Measurements from ENCODE around the gene SAMD4A.

SAMD4A gene

GRCh38 chr14:54665946-54666345 lies 99.0 kb downstream of the SAMD4A start:
- Histone ChIP-seq H3K9me3 (ENCODE audit: control insufficient read depth, low read length) (no peaks in the 10 kb centered on the region), H3K36me3 (ENCODE audit: control insufficient read depth, insufficient read depth, low read length) (no peaks in the 10 kb centered on the region), H3K27ac (ENCODE audit: insufficient read depth, low read length, poor library complexity, severe bottlenecking) (no peak overlapping the region), H3K4me3 (ENCODE audit: insufficient read depth, low read depth, low read length, poor library complexity, severe bottlenecking) (no peak overlapping the region), H3K4me1 (ENCODE audit: control insufficient read depth, insufficient read depth, low read length, poor library complexity, severe bottlenecking) (no peaks in the 10 kb centered on the region), H3K27me3 (replicated peaks; ENCODE audit: control insufficient read depth, insufficient read depth, low read length, poor library complexity, severe bottlenecking) (no peaks in the 10 kb centered on the region)
- DNase-seq: no peak

GRCh38 chr14:54667026-54667744 lies 100.3 kb downstream of the SAMD4A start:
- H3K4me1 ChIP-seq (ENCODE audit: control insufficient read depth, insufficient read depth, low read length, poor library complexity, severe bottlenecking): no peaks in the 10 kb centered on the region
- no peak overlapping the region for H3K27ac ChIP-seq (ENCODE audit: insufficient read depth, low read length, poor library complexity, severe bottlenecking)

GRCh38 chr14:54667764-54668163 lies 100.8 kb downstream of the SAMD4A start:
- Histone ChIP-seq H3K4me3 (ENCODE audit: insufficient read depth, low read depth, low read length, poor library complexity, severe bottlenecking) (no peak overlapping the region), H3K9me3 (ENCODE audit: control insufficient read depth, low read length) (no peaks in the 10 kb centered on the region), H3K36me3 (ENCODE audit: control insufficient read depth, insufficient read depth, low read length) (no peaks in the 10 kb centered on the region), H3K27me3 (replicated peaks; ENCODE audit: control insufficient read depth, insufficient read depth, low read length, poor library complexity, severe bottlenecking) (no peaks in the 10 kb centered on the region), H3K4me1 (ENCODE audit: control insufficient read depth, insufficient read depth, low read length, poor library complexity, severe bottlenecking) (no peaks in the 10 kb centered on the region), H3K27ac (ENCODE audit: insufficient read depth, low read length, poor library complexity, severe bottlenecking) (no peak overlapping the region)
- no peak for DNase-seq

More at GRCh38 chr14:54667026-54667744, 100.3 kb downstream of the SAMD4A start:
- DNase-seq: no peak
- no peaks in the 10 kb centered on the region for H3K27me3 ChIP-seq (replicated peaks; ENCODE audit: control insufficient read depth, insufficient read depth, low read length, poor library complexity, severe bottlenecking)
- no peak overlapping the region for H3K4me3 ChIP-seq (ENCODE audit: insufficient read depth, low read depth, low read length, poor library complexity, severe bottlenecking)
- no peaks in the 10 kb centered on the region for H3K9me3 ChIP-seq (ENCODE audit: control insufficient read depth, low read length)
- no peaks in the 10 kb centered on the region for H3K36me3 ChIP-seq (ENCODE audit: control insufficient read depth, insufficient read depth, low read length)

- peak in 2 of 3 donors; percentile 4 for DNase-seq
- H3K4me3 ChIP-seq (ENCODE audit: insufficient read depth, low read depth, low read length, poor library complexity, severe bottlenecking): no peak overlapping the region
- no peaks in the 10 kb centered on the region for H3K27me3 ChIP-seq (replicated peaks; ENCODE audit: control insufficient read depth, insufficient read depth, low read length, poor library complexity, severe bottlenecking)
- H3K9me3 ChIP-seq (ENCODE audit: control insufficient read depth, low read length): no peaks in the 10 kb centered on the region
- H3K27ac ChIP-seq (ENCODE audit: insufficient read depth, low read length, poor library complexity, severe bottlenecking): no peak overlapping the region
- no peaks in the 10 kb centered on the region for H3K36me3 ChIP-seq (ENCODE audit: control insufficient read depth, insufficient read depth, low read length)
- no peaks in the 10 kb centered on the region for H3K4me1 ChIP-seq (ENCODE audit: control insufficient read depth, insufficient read depth, low read length, poor library complexity, severe bottlenecking)
Measured at GRCh38 chr14:54669721-54670561, 103.0 kb downstream of the SAMD4A start.

- DNase-seq: no peak
- H3K27ac ChIP-seq (ENCODE audit: insufficient read depth, low read length, poor library complexity, severe bottlenecking): no peak overlapping the region
- H3K27me3 ChIP-seq (replicated peaks; ENCODE audit: control insufficient read depth, insufficient read depth, low read length, poor library complexity, severe bottlenecking): no peaks in the 10 kb centered on the region
- no peak overlapping the region for H3K4me3 ChIP-seq (ENCODE audit: insufficient read depth, low read depth, low read length, poor library complexity, severe bottlenecking)
- H3K9me3 ChIP-seq (ENCODE audit: control insufficient read depth, low read length): no peaks in the 10 kb centered on the region
- no peaks in the 10 kb centered on the region for H3K4me1 ChIP-seq (ENCODE audit: control insufficient read depth, insufficient read depth, low read length, poor library complexity, severe bottlenecking)
- no peaks in the 10 kb centered on the region for H3K36me3 ChIP-seq (ENCODE audit: control insufficient read depth, insufficient read depth, low read length)
Measured at GRCh38 chr14:54671537-54671936, 104.6 kb downstream of the SAMD4A start.

GRCh38 chr14:54672181-54672580 lies 105.3 kb downstream of the SAMD4A start:
- Histone ChIP-seq H3K36me3 (ENCODE audit: control insufficient read depth, insufficient read depth, low read length) (no peaks in the 10 kb centered on the region), H3K27me3 (replicated peaks; ENCODE audit: control insufficient read depth, insufficient read depth, low read length, poor library complexity, severe bottlenecking) (no peaks in the 10 kb centered on the region), H3K4me1 (ENCODE audit: control insufficient read depth, insufficient read depth, low read length, poor library complexity, severe bottlenecking) (no peaks in the 10 kb centered on the region), H3K4me3 (ENCODE audit: insufficient read depth, low read depth, low read length, poor library complexity, severe bottlenecking) (no peak overlapping the region), H3K9me3 (ENCODE audit: control insufficient read depth, low read length) (no peaks in the 10 kb centered on the region), H3K27ac (ENCODE audit: insufficient read depth, low read length, poor library complexity, severe bottlenecking) (no peak overlapping the region)
- DNase-seq: no peak

GRCh38 chr14:54672688-54673087 lies 105.8 kb downstream of the SAMD4A start:
- Histone ChIP-seq H3K4me1 (ENCODE audit: control insufficient read depth, insufficient read depth, low read length, poor library complexity, severe bottlenecking) (no peaks in the 10 kb centered on the region), H3K27ac (ENCODE audit: insufficient read depth, low read length, poor library complexity, severe bottlenecking) (no peak overlapping the region), H3K27me3 (replicated peaks; ENCODE audit: control insufficient read depth, insufficient read depth, low read length, poor library complexity, severe bottlenecking) (no peaks in the 10 kb centered on the region), H3K36me3 (ENCODE audit: control insufficient read depth, insufficient read depth, low read length) (no peaks in the 10 kb centered on the region), H3K9me3 (ENCODE audit: control insufficient read depth, low read length) (no peaks in the 10 kb centered on the region), H3K4me3 (ENCODE audit: insufficient read depth, low read depth, low read length, poor library complexity, severe bottlenecking) (no peak overlapping the region)
- DNase-seq: no peak

- no peaks in the 10 kb centered on the region for H3K27me3 ChIP-seq (replicated peaks; ENCODE audit: control insufficient read depth, insufficient read depth, low read length, poor library complexity, severe bottlenecking)
- no peaks in the 10 kb centered on the region for H3K4me1 ChIP-seq (ENCODE audit: control insufficient read depth, insufficient read depth, low read length, poor library complexity, severe bottlenecking)
- H3K4me3 ChIP-seq (ENCODE audit: insufficient read depth, low read depth, low read length, poor library complexity, severe bottlenecking): no peak overlapping the region
- H3K36me3 ChIP-seq (ENCODE audit: control insufficient read depth, insufficient read depth, low read length): no peaks in the 10 kb centered on the region
- DNase-seq: no peak
- H3K9me3 ChIP-seq (ENCODE audit: control insufficient read depth, low read length): no peaks in the 10 kb centered on the region
- H3K27ac ChIP-seq (ENCODE audit: insufficient read depth, low read length, poor library complexity, severe bottlenecking): no peak overlapping the region
Measured at GRCh38 chr14:54673193-54674045, 106.5 kb downstream of the SAMD4A start.

GRCh38 chr14:54674046-54674741 lies 107.3 kb downstream of the SAMD4A start:
- Histone ChIP-seq H3K27ac (ENCODE audit: insufficient read depth, low read length, poor library complexity, severe bottlenecking) (no peak overlapping the region), H3K4me3 (ENCODE audit: insufficient read depth, low read depth, low read length, poor library complexity, severe bottlenecking) (no peak overlapping the region), H3K9me3 (ENCODE audit: control insufficient read depth, low read length) (no peaks in the 10 kb centered on the region), H3K36me3 (ENCODE audit: control insufficient read depth, insufficient read depth, low read length) (no peaks in the 10 kb centered on the region), H3K4me1 (ENCODE audit: control insufficient read depth, insufficient read depth, low read length, poor library complexity, severe bottlenecking) (no peaks in the 10 kb centered on the region), H3K27me3 (replicated peaks; ENCODE audit: control insufficient read depth, insufficient read depth, low read length, poor library complexity, severe bottlenecking) (no peaks in the 10 kb centered on the region)
- no peak for DNase-seq
